HepG2 (cell line): ENCODE results near the gene IQCF5. TPM values are rescaled to one million over a fixed set of nuclear protein-coding genes. Genes with fewer than 3 reads are reported as not detected.

Experiments
- ATAC-seq: fragments of 200-7000 bp; cut with Tn5 transposase; 3 replicates; pipeline ENCODE4 v1.9.1; 2020; ENCODE audit warnings: mild to moderate bottlenecking, moderate library complexity
- BruUV-seq: library from RNA; stranded (reverse); fragments of 400-500 nt; replicated peaks from 2 replicates; lab custom pipeline; 2021; lab: Mats Ljungman, UMichigan
- CTCF ChIA-PET: fragments of 300-600 bp; formaldehyde crosslinking; extraction: SDS; loops from one replicate; lab custom pipeline; 2021; ENCODE audit warnings: low total read pairs, inconsistent platforms, low intra/inter-chr PET ratio; lab: Yijun Ruan, JAX
- POLR2A ChIA-PET: fragments of 350-600 bp; sonication (Branson Sonifier 250); formaldehyde crosslinking; loops from one replicate; lab custom pipeline; 2020; ENCODE audit warnings: antibody characterized with exemption, inconsistent platforms; lab: Yijun Ruan, JAX
- DNase-seq: peaks from one replicate; pipeline ENCODE4 v3.0.0-alpha.2; 2015; ENCODE audit warnings: low spot score
- FAIRE-seq: peaks from 3 replicates; lab custom pipeline; 2011; peaks lifted over from hg19 to GRCh38; lab: Jason Lieb, UNC
- H2AFZ ChIP-seq: one replicate; pipeline ENCODE4 v1.6.1; 2011; ENCODE audit warnings: low read length, inconsistent platforms
- H3K27ac ChIP-seq: fragments of 300-600 bp; 3 replicates; pipeline ENCODE4 v1.8.0; 2011; ENCODE audit warnings: mixed run types, mild to moderate bottlenecking, mixed read lengths, low read length, inconsistent platforms; ENCODE audit not compliant: insufficient read depth; ENCODE audit errors: extremely low read length
- H3K27me3 ChIP-seq, 2 experiments: fragments of 200-600 bp in 1 of 2; 2 replicates in 1 of 2; 3 replicates in 1 of 2; pipeline versions ENCODE4 v1.6.0 to v1.8.0; 2011; ENCODE audit warnings: low read length in 2 of 2, mild to moderate bottlenecking in 2 of 2, moderate library complexity in 2 of 2, inconsistent platforms in 1 of 2; ENCODE audit not compliant: insufficient read depth in 2 of 2, control insufficient read depth in 1 of 2
- H3K36me3 ChIP-seq, 2 experiments: fragments of 200-600 bp in 1 of 2; replicated peaks in 1 of 2; 2 replicates in 1 of 2; 3 replicates in 1 of 2; pipeline versions ENCODE4 v1.5.1 to v1.8.0; 2011; ENCODE audit warnings: low read length in 2 of 2, inconsistent platforms in 1 of 2; ENCODE audit not compliant: insufficient read depth in 2 of 2, control insufficient read depth in 1 of 2
- H3K4me1 ChIP-seq: 2 replicates; pipeline ENCODE4 v1.5.1; 2012; ENCODE audit warnings: low read length, inconsistent platforms; ENCODE audit not compliant: insufficient read depth
- H3K4me2 ChIP-seq: 2 replicates; pipeline ENCODE4 v1.6.0; 2011; ENCODE audit warnings: low read depth, low read length, inconsistent platforms
- H3K4me3 ChIP-seq, 3 experiments: fragments of 200-600 bp in 1 of 3; sonication (generic), shearing (Covaris generic) in 1 of 3; replicated peaks in 1 of 3; 2 replicates each; pipeline ENCODE4 v1.5.1; 2011 to 2016; ENCODE audit warnings: low read length in 3 of 3, inconsistent platforms in 2 of 3, low read depth in 2 of 3, mild to moderate bottlenecking in 2 of 3, control low read depth in 1 of 3, mixed read lengths in 1 of 3; ENCODE audit not compliant: insufficient read depth in 1 of 3
- H3K79me2 ChIP-seq: one replicate; pipeline ENCODE4 v1.6.1; 2011; ENCODE audit warnings: low read length, inconsistent platforms; ENCODE audit not compliant: insufficient read depth
- H3K9ac ChIP-seq: 2 replicates; pipeline ENCODE4 v1.6.0; 2011; ENCODE audit warnings: mild to moderate bottlenecking, low read depth, low read length, inconsistent platforms; ENCODE audit not compliant: insufficient read depth
- H3K9me3 ChIP-seq: 2 replicates; pipeline ENCODE4 v1.5.1; 2012; ENCODE audit warnings: mild to moderate bottlenecking, low read length
- H4K20me1 ChIP-seq: 2 replicates; pipeline ENCODE4 v1.6.0; 2011; ENCODE audit warnings: inconsistent platforms, mild to moderate bottlenecking, low read length, moderate library complexity; ENCODE audit not compliant: insufficient read depth
- ESRRA ChIP-seq: sonication (generic); formaldehyde crosslinking; IDR thresholded peaks from 2 replicates; pipeline ENCODE4 v1.5.1; 2020; ENCODE audit warnings: mild to moderate bottlenecking, low read depth, missing genetic modification reagents
- RCOR2 ChIP-seq: IDR thresholded peaks from 2 replicates; pipeline ENCODE4 v1.6.1; 2016; ENCODE audit warnings: missing biosample characterization, missing genetic modification reagents
- XRCC5 ChIP-seq: fragments of 200-400 bp; formaldehyde crosslinking; optimal IDR thresholded peaks from 2 replicates; pipeline ENCODE3; 2017; ENCODE audit warnings: mild to moderate bottlenecking, low read length
- ZNF10 ChIP-seq: sonication (generic); formaldehyde crosslinking; IDR thresholded peaks from 2 replicates; pipeline ENCODE4 v1.4.0; 2020; ENCODE audit warnings: mild to moderate bottlenecking, low read depth, missing genetic modification reagents, borderline replicate concordance
- ZNF143 ChIP-seq: sonication (generic); formaldehyde crosslinking; IDR thresholded peaks from 2 replicates; pipeline ENCODE4 v1.4.0; 2020; ENCODE audit warnings: missing genetic modification reagents
- ZNF256 ChIP-seq: sonication (generic); formaldehyde crosslinking; conservative IDR thresholded peaks from 2 replicates; pipeline ENCODE4 v1.4.0; 2020; ENCODE audit warnings: missing genetic modification reagents
- ZNF451 ChIP-seq: sonication (generic); formaldehyde crosslinking; IDR thresholded peaks from 2 replicates; pipeline ENCODE4 v1.5.0; 2020; ENCODE audit warnings: mild to moderate bottlenecking, missing genetic modification reagents
- ZNF747 ChIP-seq: sonication (generic); formaldehyde crosslinking; IDR thresholded peaks from 2 replicates; pipeline ENCODE4 v1.8.1; 2023; ENCODE audit warnings: missing genetic modification reagents, mild to moderate bottlenecking, borderline replicate concordance
- WGBS: methylation state at CpG from one replicate; pipeline ENCODE4 v1.1.6; 2017; ENCODE audit warnings: low lambda C conversion rate; 5-methylcytosine and 5-hydroxymethylcytosine counted together
- in situ Hi-C: cut with HindIII; loops from 2 replicates; pipeline ENCODE4 v1.10.0; 2017; ENCODE audit warnings: low pct_unique_long_range_greater_than_20kb; ENCODE audit not compliant: extremely low pct_ligation_motif_present
- intact Hi-C: fragments of 100-400 bp; cut with micrococcal nuclease; formaldehyde crosslinking; loops from one replicate; pipeline ENCODE4 v1.10.0; 2022; ENCODE audit not compliant: unreplicated experiment
- polyA plus RNA-seq, 8 experiments: library from polyadenylated mRNA; depleted of rRNA in 3 of 8; stranded (reverse) in 7 of 8; unstranded in 1 of 8; fragments of >200 nt; fragmentation: Illumina TruSeq in 4 of 8; extraction: Trizol in 4 of 8; gene quantifications; 2 replicates each; pipeline versions ENCODE4 v1.2.1 to v1.2.3, GENCODE V29; 2011 to 2016; ENCODE audit warnings: low read depth in 4 of 8, missing spikeins in 1 of 8, mixed read lengths in 1 of 8; ENCODE audit not compliant: insufficient read depth in 1 of 8
- total RNA-seq, 5 experiments: library from RNA; depleted of rRNA; stranded (reverse); fragments of >200 nt; fragmentation: Illumina TruSeq; extraction: Trizol; gene quantifications; 2 replicates each; pipeline ENCODE4 v1.2.3, GENCODE V29; 2016; ENCODE audit warnings: low read depth in 1 of 5
- TF ChIP-seq, protein P1 (sequence below): sonication (generic); formaldehyde crosslinking; IDR thresholded peaks from 2 replicates; pipeline ENCODE4 v1.4.0; 2020; ENCODE audit warnings: missing genetic modification reagents
- TF ChIP-seq, protein P2 (sequence below): sonication (generic); formaldehyde crosslinking; IDR thresholded peaks from 2 replicates; pipeline ENCODE4 v1.5.0; 2020; ENCODE audit warnings: mild to moderate bottlenecking, missing genetic modification reagents

IQCF5 gene
- total and polyA plus RNA-seq, 2 of the 13 experiments (the other 11 are each of a cell fraction or from before 2014, with no cell fraction given): not detected

DNA sequence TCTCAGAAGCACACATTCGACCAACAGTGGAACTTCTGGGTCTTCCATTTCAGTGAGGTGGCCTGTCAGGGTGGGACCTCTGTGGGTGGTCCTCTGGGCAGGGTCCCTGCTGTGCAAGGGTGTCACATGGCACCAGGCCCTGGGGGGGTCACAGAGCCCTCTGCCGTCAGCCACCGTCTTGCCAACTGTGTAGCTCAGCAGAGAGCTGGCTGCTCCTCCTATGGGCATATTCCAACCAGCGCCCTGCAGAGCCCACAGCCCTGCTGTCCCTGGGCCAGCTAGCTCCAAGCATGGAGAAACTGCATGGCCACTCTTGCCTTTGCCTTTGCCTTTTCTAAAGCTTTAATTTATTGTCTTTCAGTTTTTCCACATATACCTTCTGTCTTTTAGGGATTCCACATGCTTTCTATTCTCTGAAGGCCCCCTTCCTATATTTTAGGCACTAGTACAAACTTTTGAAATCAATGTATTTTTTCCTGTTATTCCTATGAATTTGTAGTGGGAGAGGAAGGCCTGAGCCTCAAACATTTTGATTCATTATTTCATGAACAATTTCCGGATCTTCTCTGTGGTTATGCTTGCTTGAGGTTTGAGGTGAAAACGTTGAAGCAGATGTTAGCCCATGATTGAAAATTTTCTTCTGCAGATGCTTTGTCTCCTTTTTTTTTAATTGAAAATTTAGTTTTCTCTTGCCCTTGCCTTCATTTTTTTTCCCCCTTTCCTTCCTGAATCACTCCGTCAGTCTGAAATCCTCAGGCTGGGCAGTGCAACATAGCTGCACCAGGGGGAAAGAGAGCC lies 16.0 kb upstream of the IQCF5 start:
- Histone ChIP-seq H3K4me2 (no peak overlapping the region), H3K4me1 (no peaks in the 10 kb centered on the region), H3K27me3 (peaks cover 0 to 8% of the 10 kb centered on the region in 2 experiments; a peak in 3 of 5 replicates), H3K27ac (no peak overlapping the region), H3K4me3 (no peak overlapping the region), H3K36me3 (no peaks in the 10 kb centered on the region), H3K9ac (no peak overlapping the region), H4K20me1 (no peaks in the 10 kb centered on the region)
- no peak for DNase-seq
- 10% methylated on average over 7 of the region's 7 CpGs for WGBS
- in situ Hi-C loops (no loop called here), intact Hi-C loops (no loop called here)
- no peak for FAIRE-seq
- ChIA-PET CTCF (no interaction called here), POLR2A (no interaction called here)
- no peak for ATAC-seq
- BruUV-seq: no TSS peak
- TF ChIP-seq ZNF143 (CRISPR knock-in tag) (no peak), ESRRA (CRISPR knock-in tag) (no peak), XRCC5 (no peak), RCOR2 (no peak), ZNF747 (CRISPR knock-in tag) (no peak), ZNF451 (no peak), ZNF10 (CRISPR knock-in tag) (no peak), ZNF256 (CRISPR knock-in tag) (no peak)
- TF ChIP-seq, protein P1, sequence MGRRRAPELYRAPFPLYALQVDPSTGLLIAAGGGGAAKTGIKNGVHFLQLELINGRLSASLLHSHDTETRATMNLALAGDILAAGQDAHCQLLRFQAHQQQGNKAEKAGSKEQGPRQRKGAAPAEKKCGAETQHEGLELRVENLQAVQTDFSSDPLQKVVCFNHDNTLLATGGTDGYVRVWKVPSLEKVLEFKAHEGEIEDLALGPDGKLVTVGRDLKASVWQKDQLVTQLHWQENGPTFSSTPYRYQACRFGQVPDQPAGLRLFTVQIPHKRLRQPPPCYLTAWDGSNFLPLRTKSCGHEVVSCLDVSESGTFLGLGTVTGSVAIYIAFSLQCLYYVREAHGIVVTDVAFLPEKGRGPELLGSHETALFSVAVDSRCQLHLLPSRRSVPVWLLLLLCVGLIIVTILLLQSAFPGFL (CRISPR knock-in tag): no peak
- TF ChIP-seq, protein P2, sequence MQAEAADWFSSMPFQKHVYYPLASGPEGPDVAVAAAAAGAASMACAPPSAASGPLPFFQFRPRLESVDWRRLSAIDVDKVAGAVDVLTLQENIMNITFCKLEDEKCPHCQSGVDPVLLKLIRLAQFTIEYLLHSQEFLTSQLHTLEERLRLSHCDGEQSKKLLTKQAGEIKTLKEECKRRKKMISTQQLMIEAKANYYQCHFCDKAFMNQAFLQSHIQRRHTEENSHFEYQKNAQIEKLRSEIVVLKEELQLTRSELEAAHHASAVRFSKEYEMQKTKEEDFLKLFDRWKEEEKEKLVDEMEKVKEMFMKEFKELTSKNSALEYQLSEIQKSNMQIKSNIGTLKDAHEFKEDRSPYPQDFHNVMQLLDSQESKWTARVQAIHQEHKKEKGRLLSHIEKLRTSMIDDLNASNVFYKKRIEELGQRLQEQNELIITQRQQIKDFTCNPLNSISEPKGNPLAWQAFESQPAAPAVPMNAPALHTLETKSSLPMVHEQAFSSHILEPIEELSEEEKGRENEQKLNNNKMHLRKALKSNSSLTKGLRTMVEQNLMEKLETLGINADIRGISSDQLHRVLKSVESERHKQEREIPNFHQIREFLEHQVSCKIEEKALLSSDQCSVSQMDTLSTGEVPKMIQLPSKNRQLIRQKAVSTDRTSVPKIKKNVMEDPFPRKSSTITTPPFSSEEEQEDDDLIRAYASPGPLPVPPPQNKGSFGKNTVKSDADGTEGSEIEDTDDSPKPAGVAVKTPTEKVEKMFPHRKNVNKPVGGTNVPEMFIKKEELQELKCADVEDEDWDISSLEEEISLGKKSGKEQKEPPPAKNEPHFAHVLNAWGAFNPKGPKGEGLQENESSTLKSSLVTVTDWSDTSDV: no peak
- TF ChIP-seq, all 625 proteins: peak for 0
- Histone ChIP-seq H2AFZ (no peak overlapping the region), H3K9me3 (no peaks in the 10 kb centered on the region), H3K79me2 (no peaks in the 10 kb centered on the region)
